ENCODE measurements around the gene ADA.

DNA sequence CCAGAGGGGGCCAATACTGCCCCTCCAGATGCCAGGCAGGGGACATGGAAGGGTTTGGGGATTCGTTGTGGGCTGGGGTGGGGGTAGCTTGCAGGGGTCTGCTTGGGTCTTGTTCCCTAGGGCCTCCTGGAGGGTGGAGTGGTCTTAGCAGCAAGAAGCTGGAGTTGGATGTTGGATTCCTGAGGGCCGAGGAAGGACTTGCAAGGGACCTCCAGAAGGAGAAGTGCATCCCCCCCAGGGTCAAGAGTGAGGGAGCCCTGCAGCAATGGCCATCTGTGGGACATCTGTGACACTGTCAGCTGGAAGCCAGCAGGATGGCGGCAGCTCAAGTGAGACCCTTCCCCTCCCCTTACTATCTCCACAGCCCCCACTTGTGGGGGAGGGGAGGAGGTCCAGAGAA, 38.3 kb upstream of the ADA start:
- TF ChIP-seq, protein P1, sequence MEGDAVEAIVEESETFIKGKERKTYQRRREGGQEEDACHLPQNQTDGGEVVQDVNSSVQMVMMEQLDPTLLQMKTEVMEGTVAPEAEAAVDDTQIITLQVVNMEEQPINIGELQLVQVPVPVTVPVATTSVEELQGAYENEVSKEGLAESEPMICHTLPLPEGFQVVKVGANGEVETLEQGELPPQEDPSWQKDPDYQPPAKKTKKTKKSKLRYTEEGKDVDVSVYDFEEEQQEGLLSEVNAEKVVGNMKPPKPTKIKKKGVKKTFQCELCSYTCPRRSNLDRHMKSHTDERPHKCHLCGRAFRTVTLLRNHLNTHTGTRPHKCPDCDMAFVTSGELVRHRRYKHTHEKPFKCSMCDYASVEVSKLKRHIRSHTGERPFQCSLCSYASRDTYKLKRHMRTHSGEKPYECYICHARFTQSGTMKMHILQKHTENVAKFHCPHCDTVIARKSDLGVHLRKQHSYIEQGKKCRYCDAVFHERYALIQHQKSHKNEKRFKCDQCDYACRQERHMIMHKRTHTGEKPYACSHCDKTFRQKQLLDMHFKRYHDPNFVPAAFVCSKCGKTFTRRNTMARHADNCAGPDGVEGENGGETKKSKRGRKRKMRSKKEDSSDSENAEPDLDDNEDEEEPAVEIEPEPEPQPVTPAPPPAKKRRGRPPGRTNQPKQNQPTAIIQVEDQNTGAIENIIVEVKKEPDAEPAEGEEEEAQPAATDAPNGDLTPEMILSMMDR (IDR thresholded peaks at IDR 0.05), result no peak
- TF ChIP-seq EP300 (IDR thresholded peaks at IDR 0.05), result no peak
